Subcutaneous adipose tissue (tissue), 4 donors: ENCODE measurements around the gene G2E3. TPM values are rescaled to one million over a fixed set of nuclear protein-coding genes. Genes with fewer than 3 reads are reported as not detected.

Experiments
- total RNA-seq, 4 donors: library from RNA; depleted of rRNA; stranded (reverse); fragments of >200 nt; gene quantifications; one replicate each; pipeline ENCODE4 v1.1.0, GENCODE V29; 2016
- TF ChIP-seq, protein P1 (sequence below): fragments of 450-650 bp; IDR thresholded peaks from one replicate; pipeline ENCODE4 v1.5.1; 2016; ENCODE audit warnings: low read depth, mild to moderate bottlenecking, control low read depth, antibody characterized with exemption, moderate library complexity

The G2E3 gene
- total RNA-seq, 4 donors from 2014 or later, result 8.9 to 19.1 (median 15.1) TPM

GRCh38 chr14:30610787-30611343, 51.9 kb downstream of the G2E3 start:
- TF ChIP-seq, protein P1, sequence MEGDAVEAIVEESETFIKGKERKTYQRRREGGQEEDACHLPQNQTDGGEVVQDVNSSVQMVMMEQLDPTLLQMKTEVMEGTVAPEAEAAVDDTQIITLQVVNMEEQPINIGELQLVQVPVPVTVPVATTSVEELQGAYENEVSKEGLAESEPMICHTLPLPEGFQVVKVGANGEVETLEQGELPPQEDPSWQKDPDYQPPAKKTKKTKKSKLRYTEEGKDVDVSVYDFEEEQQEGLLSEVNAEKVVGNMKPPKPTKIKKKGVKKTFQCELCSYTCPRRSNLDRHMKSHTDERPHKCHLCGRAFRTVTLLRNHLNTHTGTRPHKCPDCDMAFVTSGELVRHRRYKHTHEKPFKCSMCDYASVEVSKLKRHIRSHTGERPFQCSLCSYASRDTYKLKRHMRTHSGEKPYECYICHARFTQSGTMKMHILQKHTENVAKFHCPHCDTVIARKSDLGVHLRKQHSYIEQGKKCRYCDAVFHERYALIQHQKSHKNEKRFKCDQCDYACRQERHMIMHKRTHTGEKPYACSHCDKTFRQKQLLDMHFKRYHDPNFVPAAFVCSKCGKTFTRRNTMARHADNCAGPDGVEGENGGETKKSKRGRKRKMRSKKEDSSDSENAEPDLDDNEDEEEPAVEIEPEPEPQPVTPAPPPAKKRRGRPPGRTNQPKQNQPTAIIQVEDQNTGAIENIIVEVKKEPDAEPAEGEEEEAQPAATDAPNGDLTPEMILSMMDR, result no peak

DNA sequence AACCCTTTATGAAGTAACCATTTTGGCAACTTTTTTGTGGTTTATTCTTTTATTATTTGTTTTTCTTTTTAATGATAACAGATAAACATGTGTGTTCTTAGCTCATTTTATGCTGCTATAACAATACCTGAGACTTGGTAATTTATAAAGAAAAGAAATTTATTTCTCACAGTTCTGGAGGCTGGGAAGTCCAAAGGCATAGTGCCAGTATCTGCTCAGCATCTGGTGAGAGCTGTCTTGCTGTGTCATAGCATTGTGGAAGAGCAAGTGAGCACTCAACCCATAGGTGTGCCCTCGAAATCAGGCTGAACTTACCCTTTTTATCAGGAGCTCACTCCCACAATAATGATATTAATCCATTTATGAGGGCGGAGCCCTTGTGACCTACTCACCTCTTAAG, 55.2 kb downstream of the G2E3 start:
- TF ChIP-seq, protein P1, result no peak

DNA sequence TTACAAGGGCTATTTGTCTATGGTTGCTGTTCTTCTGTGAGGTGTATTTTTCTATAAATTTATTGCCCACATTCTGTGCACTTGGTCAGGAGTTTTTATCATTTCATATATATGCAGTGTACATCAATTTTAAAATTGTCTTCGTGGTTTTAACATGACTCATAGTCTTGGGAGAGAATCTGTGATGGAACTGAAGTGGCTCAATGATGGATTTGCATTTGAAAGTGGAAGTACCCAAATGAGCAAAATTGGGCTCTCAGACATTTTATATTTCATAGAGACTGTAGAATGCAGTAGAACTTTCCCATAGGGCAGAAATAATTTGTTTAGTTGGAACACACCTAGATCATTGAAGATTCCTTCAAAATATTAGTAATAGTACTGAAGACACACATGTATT, 61.2 kb downstream of the G2E3 start:
- TF ChIP-seq, protein P1, result no peak

GRCh38 chr14:30621354-30621939, 62.5 kb downstream of the G2E3 start:
- TF ChIP-seq, protein P1, result no peak

- TF ChIP-seq, protein P1, result no peak
Observed at GRCh38 chr14:30621940-30622830, 63.2 kb downstream of the G2E3 start, which contains the start of gene SCFD1. Gene SCFD1 (plus strand): TSS chr14:30622319. CDS start chr14:30622339, 20 bp downstream.

DNA sequence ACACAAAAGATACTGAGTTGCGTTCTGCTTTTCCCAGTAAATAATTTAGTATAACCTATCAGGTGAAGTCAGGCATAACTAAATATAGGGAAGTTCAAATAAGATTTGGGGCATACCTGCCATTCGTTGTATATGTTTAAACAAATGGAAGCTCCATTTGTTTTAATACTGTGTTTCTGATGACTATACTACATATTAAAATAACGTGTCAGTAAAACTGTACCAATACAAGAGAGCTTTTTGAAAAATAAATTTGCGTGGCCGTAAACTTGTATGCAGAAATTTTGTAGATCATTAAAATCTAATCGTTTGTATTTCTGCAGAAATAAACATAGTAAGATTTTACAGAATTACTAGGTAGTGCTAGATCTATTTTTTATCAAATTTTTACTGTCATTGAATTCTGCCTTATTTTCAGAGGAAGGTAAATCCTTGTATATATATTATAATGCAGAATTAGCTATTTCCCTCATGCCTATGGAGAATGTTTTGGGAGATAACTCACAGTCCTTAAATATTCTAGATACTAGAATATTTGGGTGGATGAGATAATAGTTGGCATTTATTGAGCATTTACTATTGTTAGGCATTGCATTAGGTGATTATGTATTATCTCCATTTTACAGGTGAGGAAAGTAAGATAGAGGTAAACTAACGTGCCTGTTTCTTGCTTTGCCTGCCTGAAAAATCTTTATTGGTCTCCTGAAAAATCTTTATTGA, 64.6 kb downstream of the G2E3 start:
- TF ChIP-seq, protein P1, result no peak

DNA sequence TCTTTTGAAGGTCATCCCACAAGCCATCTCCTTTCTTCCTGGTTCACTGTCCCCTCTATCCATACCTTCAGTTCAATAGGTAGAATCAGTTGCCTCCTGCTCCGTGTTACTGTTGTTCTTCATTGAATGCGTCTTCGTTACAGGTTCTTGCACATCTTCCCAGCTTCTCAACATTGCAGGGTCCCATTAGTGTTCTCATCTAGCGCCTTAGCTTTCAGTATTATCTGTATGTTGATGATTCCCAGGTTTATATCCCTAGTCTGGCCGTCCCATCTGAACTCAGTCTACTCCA, 65.1 kb downstream of the G2E3 start:
- TF ChIP-seq, protein P1, result no peak
